HepG2 (cell line): ENCODE measurements around the gene SERPINE2. TPM values are rescaled to one million over a fixed set of nuclear protein-coding genes. Genes with fewer than 3 reads are reported as not detected.
A peak's percentile ranks its signal among the peaks of the same experiment; 100 is the strongest.

Experiments
- DMAP1 ChIP-seq: IDR thresholded peaks from 2 replicates; pipeline ENCODE4 v1.6.1; 2016
- HMG20A ChIP-seq: IDR thresholded peaks from 2 replicates; pipeline ENCODE4 v1.6.1; 2016; ENCODE audit warnings: borderline replicate concordance
- MATR3 ChIP-seq: sonication (generic); formaldehyde crosslinking; IDR thresholded peaks from 2 replicates; pipeline ENCODE4 v1.4.0; 2020; ENCODE audit warnings: missing genetic modification reagents
- MLXIP ChIP-seq: sonication (generic); formaldehyde crosslinking; IDR thresholded peaks from 2 replicates; pipeline ENCODE4 v1.9.0; 2021; ENCODE audit warnings: missing genetic modification reagents, borderline replicate concordance
- PATZ1 ChIP-seq: sonication (generic); formaldehyde crosslinking; IDR thresholded peaks from 2 replicates; pipeline ENCODE4 v1.4.0; 2020; ENCODE audit warnings: missing genetic modification reagents
- TCF12 ChIP-seq, 2 experiments: fragments of 450-650 bp in 1 of 2; sonication (generic) in 1 of 2; formaldehyde crosslinking in 1 of 2; IDR thresholded peaks; 2 replicates each; pipeline versions ENCODE4 v1.6.1 to v1.8.0; 2017 to 2022; ENCODE audit warnings: antibody characterized with exemption in 1 of 2, mild to moderate bottlenecking in 1 of 2, missing genetic modification reagents in 1 of 2, moderate library complexity in 1 of 2
- TCF7L2 ChIP-seq: IDR thresholded peaks from 2 replicates; pipeline ENCODE4 v1.6.1; 2011; ENCODE audit warnings: mild to moderate bottlenecking, low read depth, low read length, moderate library complexity
- ZMYM4 ChIP-seq: sonication (generic); formaldehyde crosslinking; IDR thresholded peaks from 2 replicates; pipeline ENCODE4 v1.8.1; 2023; ENCODE audit warnings: mild to moderate bottlenecking, missing genetic modification reagents
- ZNF121 ChIP-seq: sonication (generic); formaldehyde crosslinking; IDR thresholded peaks from 2 replicates; pipeline ENCODE4 v1.5.0; 2020; ENCODE audit warnings: mild to moderate bottlenecking, missing genetic modification reagents
- ZNF280B ChIP-seq: sonication (generic); formaldehyde crosslinking; IDR thresholded peaks from 2 replicates; pipeline ENCODE4 v1.5.0; 2020; ENCODE audit warnings: missing genetic modification reagents, mild to moderate bottlenecking, borderline replicate concordance
- ZNF317 ChIP-seq: sonication (generic); formaldehyde crosslinking; IDR thresholded peaks from 2 replicates; pipeline ENCODE4 v1.5.0; 2020; ENCODE audit warnings: mild to moderate bottlenecking, missing genetic modification reagents
- ZNF512B ChIP-seq: sonication (generic); formaldehyde crosslinking; IDR thresholded peaks from 2 replicates; pipeline ENCODE4 v1.5.1; 2020; ENCODE audit warnings: missing genetic modification reagents, mild to moderate bottlenecking, borderline replicate concordance
- ZNF646 ChIP-seq: sonication (generic); formaldehyde crosslinking; IDR thresholded peaks from 2 replicates; pipeline ENCODE4 v1.9.0; 2021; ENCODE audit warnings: mild to moderate bottlenecking, missing genetic modification reagents
- polyA plus RNA-seq, 8 experiments: library from polyadenylated mRNA; depleted of rRNA in 3 of 8; stranded (reverse) in 7 of 8; unstranded in 1 of 8; fragments of >200 nt; fragmentation: Illumina TruSeq in 4 of 8; extraction: Trizol in 4 of 8; gene quantifications; 2 replicates each; pipeline versions ENCODE4 v1.2.1 to v1.2.3, GENCODE V29; 2011 to 2016; ENCODE audit warnings: low read depth in 4 of 8, missing spikeins in 1 of 8, mixed read lengths in 1 of 8; ENCODE audit not compliant: insufficient read depth in 1 of 8
- total RNA-seq, 5 experiments: library from RNA; depleted of rRNA; stranded (reverse); fragments of >200 nt; fragmentation: Illumina TruSeq; extraction: Trizol; gene quantifications; 2 replicates each; pipeline ENCODE4 v1.2.3, GENCODE V29; 2016; ENCODE audit warnings: low read depth in 1 of 5

Gene SERPINE2
- total and polyA plus RNA-seq, 2 of the 13 experiments (the other 11 are each of a cell fraction or from before 2014, with no cell fraction given), result 7.9 to 18.1 TPM

- TF ChIP-seq HMG20A (CRISPR knock-in tag), result peak; percentile 89; the same call in 1 of the 2 replicates
- peak; percentile 94 for TF ChIP-seq ZNF317
- TF ChIP-seq TCF7L2, result no peak
- TF ChIP-seq ZNF646, result no peak
- no peak for TF ChIP-seq DMAP1 (CRISPR knock-in tag)
- no peak for TF ChIP-seq MATR3 (CRISPR knock-in tag)
- no peak for TF ChIP-seq MLXIP (CRISPR knock-in tag)
- no peak for TF ChIP-seq ZMYM4 (CRISPR knock-in tag)
- TF ChIP-seq TCF12 (IDR thresholded peaks at IDR 0.05), result no peak
- TF ChIP-seq TCF12 (CRISPR knock-in tag; IDR thresholded peaks at IDR 0.05), result no peak
- TF ChIP-seq ZNF512B (CRISPR knock-in tag), result no peak
- no peak for TF ChIP-seq ZNF121 (CRISPR knock-in tag)
- no peak for TF ChIP-seq ZNF280B (CRISPR knock-in tag)
- no peak for TF ChIP-seq PATZ1
Measured at GRCh38 chr2:224023188-224023587, 15.9 kb downstream of the SERPINE2 start (continued).
